Epidermal melanocyte (primary cell): Measurements from ENCODE around the gene MUSTN1.

Experiments
- DNase-seq: peaks from one replicate; pipeline ENCODE4 v3.0.0; 2011; ENCODE audit warnings: low spot score; ENCODE audit not compliant: insufficient read length

The MUSTN1 gene

GRCh38 chr3:52834871-52835501 lies at the start of gene MUSTN1:
Gene MUSTN1, minus strand, starts transcription at chr3:52835019. Its CDS starts 71 bp downstream, at chr3:52834948.
- DNase-seq, result no peak

- no peak for DNase-seq
Observed at GRCh38 chr3:52882377-52882776, 47.6 kb upstream of the MUSTN1 start.

GRCh38 chr3:52881871-52882270 lies 47.1 kb upstream of the MUSTN1 start:
- DNase-seq, result no peak

GRCh38 chr3:52880474-52880873 lies 45.7 kb upstream of the MUSTN1 start:
- no peak for DNase-seq

GRCh38 chr3:52880047-52880446 lies 45.2 kb upstream of the MUSTN1 start:
- DNase-seq, result no peak

- DNase-seq, result peak; percentile 82
Observed at GRCh38 chr3:52879581-52879980, 44.8 kb upstream of the MUSTN1 start.

- no peak for DNase-seq
Observed at GRCh38 chr3:52879090-52879489, 44.3 kb upstream of the MUSTN1 start.

- DNase-seq, result no peak
Observed at GRCh38 chr3:52877085-52877484, 42.3 kb upstream of the MUSTN1 start.

GRCh38 chr3:52874864-52875587 lies 40.2 kb upstream of the MUSTN1 start:
- DNase-seq, result no peak

GRCh38 chr3:52874160-52874701 lies 39.4 kb upstream of the MUSTN1 start:
- no peak for DNase-seq

GRCh38 chr3:52873433-52874159 lies 38.8 kb upstream of the MUSTN1 start:
- DNase-seq, result no peak

- no peak for DNase-seq
Observed at GRCh38 chr3:52872245-52872644, 37.4 kb upstream of the MUSTN1 start.

GRCh38 chr3:52871761-52872160 lies 36.9 kb upstream of the MUSTN1 start:
- DNase-seq, result no peak

- no peak for DNase-seq
Observed at GRCh38 chr3:52870471-52870870, 35.7 kb upstream of the MUSTN1 start.

GRCh38 chr3:52866427-52866826 lies 31.6 kb upstream of the MUSTN1 start:
- no peak for DNase-seq

GRCh38 chr3:52865994-52866393 lies 31.2 kb upstream of the MUSTN1 start:
- no peak for DNase-seq

GRCh38 chr3:52860424-52860768 lies 25.6 kb upstream of the MUSTN1 start:
- DNase-seq, result no peak

GRCh38 chr3:52859686-52860423 lies 25.0 kb upstream of the MUSTN1 start:
- DNase-seq, result no peak

GRCh38 chr3:52857864-52858263 lies 23.0 kb upstream of the MUSTN1 start:
- DNase-seq, result no peak

- no peak for DNase-seq
Observed at GRCh38 chr3:52857133-52857532, 22.3 kb upstream of the MUSTN1 start.

- no peak for DNase-seq
Observed at GRCh38 chr3:52856666-52857065, 21.8 kb upstream of the MUSTN1 start.

GRCh38 chr3:52854013-52854412 lies 19.2 kb upstream of the MUSTN1 start:
- DNase-seq, result no peak
